Osteoblast (primary cell): ENCODE data around the gene RESF1. TPM values are rescaled to one million over a fixed set of nuclear protein-coding genes. Genes with fewer than 3 reads are reported as not detected.

ENCODE experiments used
- DNase-seq: peaks from one replicate; pipeline ENCODE4 v3.0.0; 2011; ENCODE audit warnings: low spot score, mixed read lengths; ENCODE audit not compliant: insufficient read length; ENCODE audit errors: missing footprints
- H2AFZ ChIP-seq: 2 replicates; pipeline ENCODE4 v1.6.0; 2011; ENCODE audit warnings: mild to moderate bottlenecking, low read length
- H3K27ac ChIP-seq: 2 replicates; pipeline ENCODE4 v1.5.1; 2011; ENCODE audit warnings: mild to moderate bottlenecking, low read depth, low read length, moderate library complexity
- H3K27me3 ChIP-seq: 2 replicates; pipeline ENCODE4 v1.6.0; 2012; ENCODE audit warnings: mild to moderate bottlenecking, control low read depth, inconsistent platforms, low read length, moderate library complexity; ENCODE audit not compliant: insufficient read depth
- H3K36me3 ChIP-seq: 2 replicates; pipeline ENCODE4 v1.5.1; 2011; ENCODE audit warnings: mild to moderate bottlenecking, low read length, control low read depth, moderate library complexity; ENCODE audit not compliant: insufficient read depth
- H3K4me1 ChIP-seq: 2 replicates; pipeline ENCODE4 v1.5.1; 2011; ENCODE audit warnings: mild to moderate bottlenecking, low read length, control low read depth, moderate library complexity; ENCODE audit not compliant: insufficient read depth
- H3K4me2 ChIP-seq: 2 replicates; pipeline ENCODE4 v1.6.0; 2011; ENCODE audit warnings: mild to moderate bottlenecking, low read length; ENCODE audit not compliant: insufficient read depth
- H3K4me3 ChIP-seq: fragments of 200-600 bp; sonication (generic); 3 replicates; pipeline ENCODE4 v1.5.1; 2012; ENCODE audit warnings: mild to moderate bottlenecking, low read length, inconsistent platforms; ENCODE audit not compliant: insufficient read depth
- H3K79me2 ChIP-seq: 2 replicates; pipeline ENCODE4 v1.6.0; 2012; ENCODE audit warnings: mild to moderate bottlenecking, low read length, control low read depth, inconsistent platforms; ENCODE audit not compliant: insufficient read depth
- H3K9me3 ChIP-seq: 2 replicates; pipeline ENCODE4 v1.5.1; 2011; ENCODE audit warnings: low read depth, low read length, control low read depth
- H4K20me1 ChIP-seq: 2 replicates; pipeline ENCODE4 v1.6.0; 2012; ENCODE audit warnings: mild to moderate bottlenecking, low read length, control low read depth; ENCODE audit not compliant: insufficient read depth
- total RNA-seq: library from RNA; depleted of rRNA; stranded (reverse); fragments of >200 nt; gene quantifications from 2 replicates; pipeline ENCODE4 v1.2.3, GENCODE V29; 2012
- TF ChIP-seq, protein P1 (sequence below): IDR thresholded peaks from 2 replicates; pipeline ENCODE4 v1.5.1; 2011; ENCODE audit warnings: mild to moderate bottlenecking, low read depth, low read length, moderate library complexity; ENCODE audit errors: extremely low read depth

RESF1 gene
- total RNA-seq, 1 donor = 31.5 TPM

- H3K4me1 ChIP-seq = peaks cover 7% of the 10 kb centered on the region
- H3K27ac ChIP-seq = no peak overlapping the region
- no peaks in the 10 kb centered on the region for H3K27me3 ChIP-seq
- H3K9me3 ChIP-seq = no peaks in the 10 kb centered on the region
- peaks cover under 1% of the 10 kb centered on the region for H4K20me1 ChIP-seq
- H3K79me2 ChIP-seq = peaks cover 2% of the 10 kb centered on the region
- H3K4me2 ChIP-seq = no peak overlapping the region
- H2AFZ ChIP-seq = no peak overlapping the region
- H3K4me3 ChIP-seq = no peak overlapping the region
- no peak for DNase-seq
- TF ChIP-seq, protein P1, sequence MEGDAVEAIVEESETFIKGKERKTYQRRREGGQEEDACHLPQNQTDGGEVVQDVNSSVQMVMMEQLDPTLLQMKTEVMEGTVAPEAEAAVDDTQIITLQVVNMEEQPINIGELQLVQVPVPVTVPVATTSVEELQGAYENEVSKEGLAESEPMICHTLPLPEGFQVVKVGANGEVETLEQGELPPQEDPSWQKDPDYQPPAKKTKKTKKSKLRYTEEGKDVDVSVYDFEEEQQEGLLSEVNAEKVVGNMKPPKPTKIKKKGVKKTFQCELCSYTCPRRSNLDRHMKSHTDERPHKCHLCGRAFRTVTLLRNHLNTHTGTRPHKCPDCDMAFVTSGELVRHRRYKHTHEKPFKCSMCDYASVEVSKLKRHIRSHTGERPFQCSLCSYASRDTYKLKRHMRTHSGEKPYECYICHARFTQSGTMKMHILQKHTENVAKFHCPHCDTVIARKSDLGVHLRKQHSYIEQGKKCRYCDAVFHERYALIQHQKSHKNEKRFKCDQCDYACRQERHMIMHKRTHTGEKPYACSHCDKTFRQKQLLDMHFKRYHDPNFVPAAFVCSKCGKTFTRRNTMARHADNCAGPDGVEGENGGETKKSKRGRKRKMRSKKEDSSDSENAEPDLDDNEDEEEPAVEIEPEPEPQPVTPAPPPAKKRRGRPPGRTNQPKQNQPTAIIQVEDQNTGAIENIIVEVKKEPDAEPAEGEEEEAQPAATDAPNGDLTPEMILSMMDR = no peak
- no peaks in the 10 kb centered on the region for H3K36me3 ChIP-seq
Measured at GRCh38 chr12:31954925-31955858, 4.0 kb upstream of the RESF1 start.

GRCh38 chr12:31958569-31959160 lies 550 bp upstream of the RESF1 start:
- H3K9me3 ChIP-seq = no peaks in the 10 kb centered on the region
- peak overlapping the region; percentile 51 for H3K27ac ChIP-seq
- H3K79me2 ChIP-seq = peaks cover 30% of the 10 kb centered on the region
- H3K4me3 ChIP-seq = peak overlapping the region; percentile 94
- peaks cover 15% of the 10 kb centered on the region for H3K4me1 ChIP-seq
- peaks cover 7% of the 10 kb centered on the region for H4K20me1 ChIP-seq
- DNase-seq = peak; percentile 29
- H2AFZ ChIP-seq = peak overlapping the region; percentile 97
- H3K27me3 ChIP-seq = no peaks in the 10 kb centered on the region
- TF ChIP-seq, protein P1 = no peak
- H3K4me2 ChIP-seq = peak overlapping the region; percentile 94
- H3K36me3 ChIP-seq = peaks cover 7% of the 10 kb centered on the region

- H3K4me1 ChIP-seq = peaks cover 15% of the 10 kb centered on the region
- peak overlapping the region; percentile 94 for H3K4me3 ChIP-seq
- H3K79me2 ChIP-seq = peaks cover 42% of the 10 kb centered on the region
- peak overlapping the region; percentile 77 for H2AFZ ChIP-seq
- peak overlapping the region; percentile 51 for H3K27ac ChIP-seq
- TF ChIP-seq, protein P1 = no peak
- H3K27me3 ChIP-seq = no peaks in the 10 kb centered on the region
- peak; percentile 90 for DNase-seq
- no peaks in the 10 kb centered on the region for H3K9me3 ChIP-seq
- H3K4me2 ChIP-seq = peak overlapping the region; percentile 77
- H3K36me3 ChIP-seq = peaks cover 7% of the 10 kb centered on the region
- H4K20me1 ChIP-seq = peaks cover 7% of the 10 kb centered on the region
Measured at GRCh38 chr12:31959701-31960391, 631 bp downstream of the RESF1 start.
